Gastroesophageal sphincter (tissue), 3 donors: Measurements from ENCODE around the gene SCN1B.

ENCODE experiments used
- CTCF ChIP-seq, 4 experiments: fragments of 200-600 bp in 2 of 4; fragments of 450-650 bp in 2 of 4; sonication (generic) in 1 of 4; IDR thresholded peaks; one replicate each; pipeline ENCODE4 v1.5.1; 2017 to 2019; ENCODE audit warnings: antibody characterized with exemption in 4 of 4, mild to moderate bottlenecking in 2 of 4, moderate library complexity in 2 of 4
- EP300 ChIP-seq: sonication (generic); formaldehyde crosslinking; IDR thresholded peaks from one replicate; pipeline ENCODE4 v1.6.1; 2017; ENCODE audit warnings: antibody characterized with exemption, mild to moderate bottlenecking

DNA sequence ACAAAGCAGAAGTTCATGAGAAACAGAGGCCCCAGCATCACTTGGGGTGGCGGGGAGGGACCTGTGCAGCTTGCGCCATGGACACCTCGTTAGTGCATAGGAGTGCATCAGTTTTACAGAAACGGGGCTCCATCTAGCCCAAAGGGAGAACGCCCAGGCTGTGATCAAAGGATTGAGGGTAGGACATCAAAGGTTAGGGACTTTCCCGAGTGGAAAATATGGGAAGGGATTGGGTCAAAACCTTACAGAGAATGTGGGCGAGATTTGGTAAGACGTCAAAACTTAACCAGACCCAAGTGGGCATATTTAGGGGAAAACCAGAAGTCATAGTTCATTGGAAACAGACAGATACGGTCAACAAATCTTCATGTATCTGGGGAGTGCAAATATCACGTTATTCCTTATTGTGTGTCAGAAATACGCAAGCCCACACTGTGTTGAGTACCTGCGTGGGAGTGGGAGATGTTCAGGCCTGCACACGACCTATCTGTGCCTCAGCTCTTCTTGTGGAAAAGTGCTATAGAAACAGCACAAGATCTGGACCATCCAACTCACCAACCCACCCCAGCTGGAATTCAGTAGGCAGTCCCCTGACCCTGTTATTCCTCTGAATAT, 39.6 kb upstream of the SCN1B start:
- TF ChIP-seq CTCF (IDR thresholded peaks at IDR 0.05), result no peak
- no peak for TF ChIP-seq EP300
